Neural progenitor cell (in vitro differentiated cells): ENCODE measurements around the gene THSD4. TPM values are rescaled to one million over a fixed set of nuclear protein-coding genes. Genes with fewer than 3 reads are reported as not detected.

Experiments
- DNase-seq: peaks from one replicate; pipeline ENCODE4 v3.0.0-alpha.2; 2016; ENCODE audit warnings: low spot score
- H2AFZ ChIP-seq: fragments of 200-600 bp; sonication (generic); replicated peaks from 2 replicates; pipeline ENCODE4 v1.6.1; 2016; ENCODE audit warnings: antibody characterized with exemption
- H3F3A ChIP-seq: fragments of 200-600 bp; sonication (generic); 2 replicates; pipeline ENCODE4 v1.6.1; 2016; ENCODE audit warnings: antibody characterized with exemption, low read depth
- H3K27ac ChIP-seq: fragments of 200-600 bp; sonication (generic); 2 replicates; pipeline ENCODE4 v1.5.1; 2016; ENCODE audit warnings: mild to moderate bottlenecking
- H3K27me3 ChIP-seq: fragments of 200-600 bp; sonication (generic); 2 replicates; pipeline ENCODE4 v1.6.1; 2016; ENCODE audit warnings: mild to moderate bottlenecking, moderate library complexity
- H3K36me3 ChIP-seq: fragments of 200-600 bp; sonication (generic); 2 replicates; pipeline ENCODE4 v1.5.1; 2016
- H3K4me1 ChIP-seq: fragments of 200-600 bp; sonication (generic); 2 replicates; pipeline ENCODE4 v1.6.1; 2016; ENCODE audit warnings: mixed run types
- H3K4me2 ChIP-seq: fragments of 200-600 bp; sonication (generic); 2 replicates; pipeline ENCODE4 v1.6.1; 2016
- H3K4me3 ChIP-seq: fragments of 200-600 bp; sonication (generic); 2 replicates; pipeline ENCODE4 v1.5.1; 2016
- H3K79me2 ChIP-seq: fragments of 200-600 bp; sonication (generic); 2 replicates; pipeline ENCODE4 v1.6.1; 2016; ENCODE audit warnings: low read depth
- H3K9ac ChIP-seq: fragments of 200-600 bp; sonication (generic); 2 replicates; pipeline ENCODE4 v1.6.1; 2016
- H3K9me3 ChIP-seq: fragments of 200-600 bp; sonication (generic); 2 replicates; pipeline ENCODE4 v1.5.1; 2016; ENCODE audit warnings: low read depth
- H4K20me1 ChIP-seq: fragments of 200-600 bp; sonication (generic); 2 replicates; pipeline ENCODE4 v1.6.1; 2016; ENCODE audit warnings: low read depth
- H3K27ac Mint-ChIP-seq: 3 replicates; pipeline ENCODE4 v1.8.0; 2021; ENCODE audit warnings: mixed read lengths
- H3K27me3 Mint-ChIP-seq: 2 replicates; pipeline ENCODE4 v1.8.0; 2022; ENCODE audit warnings: low read depth, mild to moderate bottlenecking, inconsistent platforms, moderate library complexity, mixed read lengths; ENCODE audit not compliant: insufficient read depth
- H3K36me3 Mint-ChIP-seq: 3 replicates; pipeline ENCODE4 v1.8.0; 2021; ENCODE audit warnings: mixed read lengths
- H3K4me1 Mint-ChIP-seq: 3 replicates; pipeline ENCODE4 v1.8.0; 2021; ENCODE audit warnings: mixed read lengths
- H3K4me3 Mint-ChIP-seq: 3 replicates; pipeline ENCODE4 v1.8.0; 2021; ENCODE audit warnings: mild to moderate bottlenecking, moderate library complexity, mixed read lengths
- H3K9me3 Mint-ChIP-seq: 3 replicates; pipeline ENCODE4 v1.8.0; 2020; ENCODE audit warnings: mixed read lengths
- EZH2 ChIP-seq: fragments of 200-600 bp; sonication (generic); IDR thresholded peaks from 2 replicates; pipeline ENCODE4 v1.6.1; 2017; ENCODE audit warnings: antibody characterized with exemption, mild to moderate bottlenecking, moderate library complexity
- EZH2phosphoT487 ChIP-seq: fragments of 200-600 bp; sonication (generic); IDR thresholded peaks from 2 replicates; pipeline ENCODE4 v1.6.1; 2017; ENCODE audit warnings: antibody characterized with exemption
- total RNA-seq: library from RNA; depleted of rRNA; stranded (reverse); fragments of >200 nt; gene quantifications from 2 replicates; pipeline ENCODE4 v1.2.3, GENCODE V29; 2015; ENCODE audit warnings: low replicate concordance
- TF ChIP-seq, protein P1 (sequence below): fragments of 200-600 bp; sonication (generic); IDR thresholded peaks from 2 replicates; pipeline ENCODE4 v1.5.1; 2017; ENCODE audit warnings: antibody characterized with exemption, mild to moderate bottlenecking

The THSD4 gene
- total RNA-seq, 1 donor from 2014 or later: 2.4 TPM

GRCh38 chr15:71195242-71195641 lies 80.0 kb downstream of the THSD4 start:
- H3K36me3 ChIP-seq: no peaks in the 10 kb centered on the region
- H3K27me3 ChIP-seq: no peaks in the 10 kb centered on the region
- Mint-ChIP-seq H3K36me3 (peaks cover 2% of the 10 kb centered on the region), H3K27ac (no peak overlapping the region), H3K9me3 (no peaks in the 10 kb centered on the region), H3K4me3 (no peak overlapping the region), H3K4me1 (peaks cover 2% of the 10 kb centered on the region), H3K27me3 (peaks cover 12% of the 10 kb centered on the region)
- no peaks in the 10 kb centered on the region for H3K9me3 ChIP-seq
- no peak overlapping the region for H3K27ac ChIP-seq
- no peaks in the 10 kb centered on the region for H3K79me2 ChIP-seq
- no peak overlapping the region for H2AFZ ChIP-seq
- no peaks in the 10 kb centered on the region for H4K20me1 ChIP-seq
- TF ChIP-seq EZH2 (no peak), EZH2phosphoT487 (no peak)
- TF ChIP-seq, protein P1, sequence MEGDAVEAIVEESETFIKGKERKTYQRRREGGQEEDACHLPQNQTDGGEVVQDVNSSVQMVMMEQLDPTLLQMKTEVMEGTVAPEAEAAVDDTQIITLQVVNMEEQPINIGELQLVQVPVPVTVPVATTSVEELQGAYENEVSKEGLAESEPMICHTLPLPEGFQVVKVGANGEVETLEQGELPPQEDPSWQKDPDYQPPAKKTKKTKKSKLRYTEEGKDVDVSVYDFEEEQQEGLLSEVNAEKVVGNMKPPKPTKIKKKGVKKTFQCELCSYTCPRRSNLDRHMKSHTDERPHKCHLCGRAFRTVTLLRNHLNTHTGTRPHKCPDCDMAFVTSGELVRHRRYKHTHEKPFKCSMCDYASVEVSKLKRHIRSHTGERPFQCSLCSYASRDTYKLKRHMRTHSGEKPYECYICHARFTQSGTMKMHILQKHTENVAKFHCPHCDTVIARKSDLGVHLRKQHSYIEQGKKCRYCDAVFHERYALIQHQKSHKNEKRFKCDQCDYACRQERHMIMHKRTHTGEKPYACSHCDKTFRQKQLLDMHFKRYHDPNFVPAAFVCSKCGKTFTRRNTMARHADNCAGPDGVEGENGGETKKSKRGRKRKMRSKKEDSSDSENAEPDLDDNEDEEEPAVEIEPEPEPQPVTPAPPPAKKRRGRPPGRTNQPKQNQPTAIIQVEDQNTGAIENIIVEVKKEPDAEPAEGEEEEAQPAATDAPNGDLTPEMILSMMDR: peak; percentile 48
- H3K4me2 ChIP-seq: no peak overlapping the region
- H3K9ac ChIP-seq: no peak overlapping the region
- H3K4me3 ChIP-seq: no peak overlapping the region
- no peaks in the 10 kb centered on the region for H3F3A ChIP-seq
- peak; percentile 37 for DNase-seq
- no peaks in the 10 kb centered on the region for H3K4me1 ChIP-seq

GRCh38 chr15:71197620-71198019 lies 82.3 kb downstream of the THSD4 start:
- no peak overlapping the region for H3K27ac Mint-ChIP-seq
- Histone ChIP-seq H2AFZ (no peak overlapping the region), H3F3A (no peaks in the 10 kb centered on the region), H4K20me1 (no peaks in the 10 kb centered on the region), H3K79me2 (no peaks in the 10 kb centered on the region), H3K9ac (no peak overlapping the region), H3K4me3 (no peak overlapping the region), H3K36me3 (no peaks in the 10 kb centered on the region), H3K4me1 (no peaks in the 10 kb centered on the region), H3K4me2 (no peak overlapping the region), H3K27ac (no peak overlapping the region), H3K9me3 (no peaks in the 10 kb centered on the region), H3K27me3 (no peaks in the 10 kb centered on the region)
- H3K27me3 Mint-ChIP-seq: peaks cover 9% of the 10 kb centered on the region
- peaks cover 4% of the 10 kb centered on the region for H3K4me1 Mint-ChIP-seq
- no peak for TF ChIP-seq EZH2
- TF ChIP-seq EZH2phosphoT487: no peak
- TF ChIP-seq, protein P1: no peak
- H3K4me3 Mint-ChIP-seq: no peak overlapping the region
- no peaks in the 10 kb centered on the region for H3K9me3 Mint-ChIP-seq
- no peak for DNase-seq
- peaks cover 2% of the 10 kb centered on the region for H3K36me3 Mint-ChIP-seq

- Histone ChIP-seq H3K9me3 (no peaks in the 10 kb centered on the region), H4K20me1 (no peaks in the 10 kb centered on the region), H3F3A (no peaks in the 10 kb centered on the region), H3K27ac (no peak overlapping the region), H3K9ac (no peak overlapping the region), H3K4me1 (peaks cover 2% of the 10 kb centered on the region), H3K4me2 (no peak overlapping the region), H2AFZ (no peak overlapping the region), H3K36me3 (no peaks in the 10 kb centered on the region), H3K27me3 (no peaks in the 10 kb centered on the region), H3K4me3 (no peak overlapping the region), H3K79me2 (no peaks in the 10 kb centered on the region)
- Mint-ChIP-seq H3K27me3 (peaks cover 9% of the 10 kb centered on the region), H3K27ac (no peak overlapping the region), H3K36me3 (no peaks in the 10 kb centered on the region), H3K9me3 (no peaks in the 10 kb centered on the region), H3K4me3 (no peak overlapping the region), H3K4me1 (peaks cover 11% of the 10 kb centered on the region)
- TF ChIP-seq, protein P1: no peak
- TF ChIP-seq EZH2 (no peak), EZH2phosphoT487 (no peak)
- no peak for DNase-seq
These were observed 83.6 kb downstream of the THSD4 start for GRCh38 chr15:71198846-71199245.
